ENCODE measurements around the gene TRIM22.
A peak's percentile ranks its signal among the peaks of the same experiment; 100 is the strongest.

TRIM22 gene

DNA sequence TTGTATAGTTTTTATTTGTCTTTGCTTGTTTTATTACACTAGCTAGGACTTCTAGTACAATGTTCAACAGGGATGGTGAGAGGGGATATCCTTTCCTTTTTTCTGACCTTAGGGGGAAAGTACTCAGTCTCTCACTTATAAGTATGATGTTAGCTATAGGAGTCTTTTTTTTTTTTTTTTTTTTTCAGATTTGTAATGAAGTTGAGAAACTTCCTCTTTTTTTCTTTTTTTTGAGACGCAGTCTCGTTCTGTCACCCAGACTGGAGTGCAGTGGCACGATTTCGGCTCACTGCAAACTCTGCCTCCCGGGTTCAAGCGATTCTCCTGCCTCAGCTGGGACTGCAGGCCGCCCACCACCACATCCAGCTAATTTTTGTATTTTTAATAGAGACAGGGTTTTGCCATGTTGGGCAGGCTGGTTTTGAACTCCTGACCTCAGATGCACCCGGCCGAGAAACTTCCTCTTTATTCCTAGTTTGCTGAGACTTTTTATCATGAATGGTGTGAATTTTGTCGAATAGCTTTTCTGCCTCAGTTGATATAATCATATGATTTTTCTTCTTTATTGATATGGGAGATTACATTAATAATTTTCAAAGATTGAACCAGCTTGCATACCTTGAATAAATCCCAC is 10.9 kb downstream of the TRIM22 start:
- peaks cover 19 to 48% (median 45%) of the 10 kb centered on the region in 3 donors for H3K36me3 ChIP-seq
- H3K4me1 ChIP-seq, result no peaks in the 10 kb centered on the region
- H3K4me3 ChIP-seq, result no peak overlapping the region
- TF ChIP-seq, protein P1, sequence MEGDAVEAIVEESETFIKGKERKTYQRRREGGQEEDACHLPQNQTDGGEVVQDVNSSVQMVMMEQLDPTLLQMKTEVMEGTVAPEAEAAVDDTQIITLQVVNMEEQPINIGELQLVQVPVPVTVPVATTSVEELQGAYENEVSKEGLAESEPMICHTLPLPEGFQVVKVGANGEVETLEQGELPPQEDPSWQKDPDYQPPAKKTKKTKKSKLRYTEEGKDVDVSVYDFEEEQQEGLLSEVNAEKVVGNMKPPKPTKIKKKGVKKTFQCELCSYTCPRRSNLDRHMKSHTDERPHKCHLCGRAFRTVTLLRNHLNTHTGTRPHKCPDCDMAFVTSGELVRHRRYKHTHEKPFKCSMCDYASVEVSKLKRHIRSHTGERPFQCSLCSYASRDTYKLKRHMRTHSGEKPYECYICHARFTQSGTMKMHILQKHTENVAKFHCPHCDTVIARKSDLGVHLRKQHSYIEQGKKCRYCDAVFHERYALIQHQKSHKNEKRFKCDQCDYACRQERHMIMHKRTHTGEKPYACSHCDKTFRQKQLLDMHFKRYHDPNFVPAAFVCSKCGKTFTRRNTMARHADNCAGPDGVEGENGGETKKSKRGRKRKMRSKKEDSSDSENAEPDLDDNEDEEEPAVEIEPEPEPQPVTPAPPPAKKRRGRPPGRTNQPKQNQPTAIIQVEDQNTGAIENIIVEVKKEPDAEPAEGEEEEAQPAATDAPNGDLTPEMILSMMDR (IDR thresholded peaks at IDR 0.05), result no peak
- no peaks in the 10 kb centered on the region for H3K27me3 ChIP-seq
- no peak overlapping the region for H3K27ac ChIP-seq
- intact Hi-C loops (cut with DNase I; ENCODE audit: low total_unique reads), result no loop called here
- no peaks in the 10 kb centered on the region for H3K9me3 ChIP-seq
- DNase-seq, result no peak

- no peak overlapping the region for H3K27ac ChIP-seq
- H3K27me3 ChIP-seq, result no peaks in the 10 kb centered on the region
- H3K36me3 ChIP-seq, result peaks cover 19 to 45% (median 43%) of the 10 kb centered on the region in 3 donors
- TF ChIP-seq, protein P1 (IDR thresholded peaks at IDR 0.05), result no peak
- DNase-seq, result no peak
- H3K4me3 ChIP-seq, result no peak overlapping the region
- intact Hi-C loops (cut with DNase I; ENCODE audit: low total_unique reads), result no loop called here
- no peaks in the 10 kb centered on the region for H3K9me3 ChIP-seq
- H3K4me1 ChIP-seq, result no peaks in the 10 kb centered on the region
Observed at GRCh38 chr11:5701055-5701577, 11.5 kb downstream of the TRIM22 start.

DNA sequence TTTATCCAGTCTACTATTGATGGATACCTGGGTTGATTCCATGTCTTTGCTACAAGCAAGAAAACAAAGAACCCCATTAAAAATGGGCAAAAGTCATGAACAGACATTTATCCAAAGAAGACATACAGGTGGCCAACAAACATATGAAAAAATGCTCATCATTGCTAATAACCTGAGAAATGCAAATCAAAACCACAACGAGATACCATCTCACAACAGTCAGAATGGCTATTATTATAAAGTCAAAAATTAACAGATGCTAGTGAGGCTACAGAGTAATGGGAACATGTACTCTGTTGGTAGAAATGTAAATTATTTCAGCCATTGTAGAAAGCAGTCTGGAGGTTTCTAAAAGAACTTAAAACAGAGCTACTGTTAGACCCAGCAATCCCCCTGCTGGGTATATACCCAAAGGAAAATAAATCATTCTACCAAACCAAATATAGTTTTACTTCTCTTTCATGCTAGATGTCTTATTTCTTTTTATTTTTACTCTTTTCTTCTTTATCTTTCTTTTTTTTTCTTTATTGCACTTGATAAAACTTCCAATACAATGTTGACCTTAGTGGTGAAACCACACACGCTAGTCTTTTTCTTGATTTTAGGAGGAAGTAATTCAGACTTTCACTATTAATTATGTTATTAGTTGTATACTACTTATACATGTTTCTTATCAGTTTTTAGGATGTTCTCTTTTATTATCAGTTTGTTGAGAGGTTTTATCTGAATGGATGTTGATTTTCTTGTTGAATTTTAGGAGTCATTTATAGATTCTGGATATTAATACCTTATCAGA is 14.3 kb downstream of the TRIM22 start:
- H3K9me3 ChIP-seq, result no peaks in the 10 kb centered on the region
- H3K27ac ChIP-seq, result no peak overlapping the region
- no peak overlapping the region for H3K4me3 ChIP-seq
- intact Hi-C loops (cut with DNase I; ENCODE audit: low total_unique reads), result no loop called here
- DNase-seq, result no peak
- peaks cover 31 to 43% (median 43%) of the 10 kb centered on the region in 3 donors for H3K36me3 ChIP-seq
- TF ChIP-seq, protein P1 (IDR thresholded peaks at IDR 0.05), result no peak
- no peaks in the 10 kb centered on the region for H3K27me3 ChIP-seq
- H3K4me1 ChIP-seq, result no peaks in the 10 kb centered on the region

GRCh38 chr11:5705688-5706087 is 16.1 kb downstream of the TRIM22 start:
- no peaks in the 10 kb centered on the region for H3K4me1 ChIP-seq
- peaks cover 28 to 50% (median 45%) of the 10 kb centered on the region in 3 donors for H3K36me3 ChIP-seq
- H3K9me3 ChIP-seq, result no peaks in the 10 kb centered on the region
- intact Hi-C loops (cut with DNase I; ENCODE audit: low total_unique reads), result no loop called here
- TF ChIP-seq, protein P1 (IDR thresholded peaks at IDR 0.05), result no peak
- no peak overlapping the region for H3K4me3 ChIP-seq
- H3K27ac ChIP-seq, result no peak overlapping the region
- H3K27me3 ChIP-seq, result no peaks in the 10 kb centered on the region
- DNase-seq, result no peak

- Histone ChIP-seq H3K4me3 (no peak overlapping the region), H3K27me3 (no peaks in the 10 kb centered on the region), H3K9me3 (no peaks in the 10 kb centered on the region), H3K36me3 (peaks cover 11 to 24% (median 16%) of the 10 kb centered on the region in 3 donors), H3K4me1 (no peaks in the 10 kb centered on the region), H3K27ac (no peak overlapping the region)
- no peak for DNase-seq
- intact Hi-C loops (cut with DNase I; ENCODE audit: low total_unique reads), result no loop called here
- TF ChIP-seq, protein P1 (IDR thresholded peaks at IDR 0.05), result peak in 1 of 2 experiments; percentile 14
Observed at GRCh38 chr11:5712507-5712906, 22.9 kb downstream of the TRIM22 start.
